Measurements from ENCODE around the gene CACNG4. TPM values are rescaled to one million over a fixed set of nuclear protein-coding genes. Genes with fewer than 3 reads are reported as not detected.

The CACNG4 gene
- polyA plus RNA-seq, 1 experiment = 0.06 TPM

DNA sequence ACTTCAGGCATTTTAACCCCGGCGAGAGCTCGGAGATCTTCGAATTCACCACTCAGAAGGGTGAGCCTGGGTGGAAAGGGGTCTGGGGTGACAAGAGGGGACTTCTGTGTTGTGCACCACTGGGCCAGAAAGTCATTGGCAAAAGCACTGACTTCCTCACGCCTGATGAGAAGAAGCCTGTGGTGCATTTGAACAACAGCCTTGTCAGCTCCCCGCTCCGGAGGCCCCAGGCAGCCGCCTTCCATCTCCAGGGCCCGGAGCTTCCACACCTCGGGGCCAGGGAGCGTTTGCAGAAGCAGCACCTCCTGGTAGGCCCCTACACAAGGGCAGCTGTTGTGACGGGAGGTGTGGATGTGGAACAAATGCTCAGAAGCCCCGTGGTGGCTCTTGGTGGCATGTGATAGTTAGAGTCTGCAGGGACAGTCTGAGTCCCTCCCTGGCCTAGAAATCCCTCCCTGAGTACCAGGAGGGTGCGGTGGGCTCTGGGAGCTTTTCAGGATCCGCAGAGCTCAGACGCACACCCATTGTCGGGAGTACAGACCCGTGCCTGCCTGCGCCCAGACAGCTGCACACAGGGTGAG is 89.6 kb downstream of the CACNG4 start:
- H3K36me3 ChIP-seq (ENCODE audit: control insufficient read depth, insufficient read depth, low read length) = no peaks in the 10 kb centered on the region
- ChIA-PET POLR2A (interaction anchor here (0.6 kb wide), 1 partner anchor 18 kb away, joined by 4 read pairs; no protein-coding TSS in a partner anchor), CTCF (interaction anchor here (0.7 kb wide), 1 partner anchor 11 kb away, joined by 4 read pairs; no protein-coding TSS in a partner anchor)
- H3K4me3 ChIP-seq (ENCODE audit: low read depth, low read length) = no peak overlapping the region
- TF ChIP-seq CTCF (IDR thresholded peaks at IDR 0.05; ENCODE audit: insufficient read depth, low read depth, low read length) = no peak
- H3K27me3 ChIP-seq (ENCODE audit: control insufficient read depth, insufficient read depth, low read length) = 0 out of 2 replicates have a peak, but pooled peaks cover 5% of the 10 kb centered on the region
- DNase-seq (ENCODE audit: low read depth) = no peak

GRCh38 chr17:67054608-67055007 is 90.1 kb downstream of the CACNG4 start:
- H3K4me3 ChIP-seq (ENCODE audit: low read depth, low read length) = no peak overlapping the region
- DNase-seq (ENCODE audit: low read depth) = no peak
- no peak for TF ChIP-seq CTCF (IDR thresholded peaks at IDR 0.05; ENCODE audit: insufficient read depth, low read depth, low read length)
- H3K27me3 ChIP-seq (ENCODE audit: control insufficient read depth, insufficient read depth, low read length) = 0 out of 2 replicates have a peak, but pooled peaks cover 5% of the 10 kb centered on the region
- no peaks in the 10 kb centered on the region for H3K36me3 ChIP-seq (ENCODE audit: control insufficient read depth, insufficient read depth, low read length)
- POLR2A ChIA-PET = no interaction called here
- CTCF ChIA-PET = interaction anchor here (0.7 kb wide), 1 partner anchor 11 kb away, joined by 4 read pairs; no protein-coding TSS in a partner anchor

GRCh38 chr17:67055041-67055443 is 90.5 kb downstream of the CACNG4 start:
- ChIA-PET CTCF (no interaction called here), POLR2A (no interaction called here)
- Histone ChIP-seq H3K36me3 (ENCODE audit: control insufficient read depth, insufficient read depth, low read length) (no peaks in the 10 kb centered on the region), H3K27me3 (ENCODE audit: control insufficient read depth, insufficient read depth, low read length) (0 out of 2 replicates have a peak, but pooled peaks cover 5% of the 10 kb centered on the region), H3K4me3 (ENCODE audit: low read depth, low read length) (no peak overlapping the region)
- TF ChIP-seq CTCF (IDR thresholded peaks at IDR 0.05; ENCODE audit: insufficient read depth, low read depth, low read length) = no peak
- no peak for DNase-seq (ENCODE audit: low read depth)

DNA sequence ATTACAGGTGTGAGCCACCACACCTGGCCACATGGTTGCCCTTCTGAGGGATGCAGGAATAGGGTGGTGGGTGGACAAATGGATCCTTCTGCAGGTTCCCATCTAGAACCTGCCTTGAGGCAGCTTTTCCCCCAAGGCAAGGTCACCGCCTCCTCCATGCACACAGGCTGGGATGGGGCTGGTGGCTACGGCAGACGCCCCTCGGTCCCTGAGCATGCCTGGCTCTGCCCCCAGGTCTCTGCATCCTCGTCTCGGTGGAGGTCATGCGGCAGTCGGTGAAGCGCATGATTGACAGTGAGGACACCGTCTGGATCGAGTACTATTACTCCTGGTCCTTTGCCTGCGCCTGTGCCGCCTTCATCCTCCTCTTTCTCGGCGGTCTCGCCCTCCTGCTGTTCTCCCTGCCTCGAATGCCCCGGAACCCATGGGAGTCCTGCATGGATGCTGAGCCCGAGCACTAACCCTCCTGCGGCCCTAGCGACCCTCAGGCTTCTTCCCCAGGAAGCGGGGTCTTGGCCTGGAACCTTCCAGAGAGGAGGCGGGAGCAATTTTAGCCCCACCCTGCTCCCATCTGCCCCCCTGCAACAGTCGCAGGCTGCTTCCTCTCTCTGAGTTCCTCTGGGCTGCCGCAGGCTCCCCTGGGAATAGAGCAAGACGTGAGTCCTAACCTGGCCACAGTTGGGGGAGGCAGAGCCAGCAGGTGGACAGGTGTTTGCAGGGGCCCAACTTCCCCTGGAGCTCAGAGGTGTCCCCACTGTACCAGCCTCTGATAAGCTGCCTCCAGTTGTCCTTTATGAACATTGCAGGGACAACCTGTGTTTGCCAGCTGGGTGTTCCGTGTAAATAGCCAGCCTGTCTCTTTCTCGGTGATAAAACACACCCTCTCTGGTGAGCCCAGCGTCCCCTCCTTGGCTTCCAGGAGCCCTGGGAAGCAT is 91.6 kb downstream of the CACNG4 start:
- H3K36me3 ChIP-seq (ENCODE audit: control insufficient read depth, insufficient read depth, low read length) = no peaks in the 10 kb centered on the region
- POLR2A ChIA-PET = no interaction called here

More for the DNA sequence above, 91.6 kb downstream of the CACNG4 start:
- Histone ChIP-seq H3K4me3 (ENCODE audit: low read depth, low read length) (no peak overlapping the region), H3K27me3 (ENCODE audit: control insufficient read depth, insufficient read depth, low read length) (0 out of 2 replicates have a peak, but pooled peaks cover 5% of the 10 kb centered on the region)
- CTCF ChIA-PET = no interaction called here
- no peak for DNase-seq (ENCODE audit: low read depth)
- no peak for TF ChIP-seq CTCF (IDR thresholded peaks at IDR 0.05; ENCODE audit: insufficient read depth, low read depth, low read length)
